Measurements from ENCODE around the gene BRI3. TPM values are rescaled to one million over a fixed set of nuclear protein-coding genes. Genes with fewer than 3 reads are reported as not detected.

Gene BRI3
- total RNA-seq, 2 donors from 2014 or later, result 29.0 to 44.9 TPM

DNA sequence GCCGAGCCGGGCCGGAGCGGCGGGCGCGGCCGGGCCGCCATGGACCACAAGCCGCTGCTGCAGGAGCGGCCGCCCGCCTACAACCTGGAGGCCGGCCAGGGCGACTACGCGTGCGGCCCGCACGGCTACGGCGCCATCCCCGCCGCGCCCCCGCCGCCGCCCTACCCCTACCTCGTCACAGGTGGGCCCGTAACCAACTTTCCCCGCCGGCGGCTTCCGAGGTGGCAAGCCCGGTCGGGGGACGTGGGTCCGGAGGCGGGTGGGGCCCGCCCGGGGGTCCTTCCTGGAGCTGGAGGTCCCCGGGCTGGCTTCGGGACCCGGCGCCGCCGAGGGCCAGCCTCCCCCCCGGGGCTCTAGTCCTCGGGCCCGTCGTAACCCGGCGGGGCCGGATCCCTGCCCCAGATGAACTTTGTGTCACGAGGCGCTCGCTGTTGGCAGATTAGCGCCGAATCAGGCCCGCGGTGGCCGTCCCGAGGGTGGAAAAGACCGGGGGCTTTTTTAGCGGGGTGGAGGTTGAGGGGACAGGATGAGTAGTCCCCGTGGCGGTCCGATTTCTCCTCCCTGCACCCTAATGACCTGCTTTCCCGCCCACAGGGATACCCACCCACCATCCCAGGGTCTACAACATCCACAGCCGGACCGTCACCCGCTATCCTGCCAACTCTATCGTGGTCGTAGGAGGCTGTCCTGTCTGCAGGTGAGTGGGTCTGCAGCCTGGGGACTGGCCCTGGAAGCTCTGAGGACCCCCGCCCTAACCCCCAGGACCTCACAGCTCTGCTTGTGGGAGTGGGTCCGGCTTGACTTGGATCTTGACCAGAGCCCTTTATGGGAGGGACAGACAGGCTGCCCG is 496 bp downstream of the BRI3 start:
- intact Hi-C loops (cut with DNase I), result no loop called here
- 2 to 4% methylated on average over 8 to 56 of the region's 77 CpGs for WGBS, 2 donors
- Histone ChIP-seq H3K36me3 (replicated peaks in 1 of 2; ENCODE audit: insufficient read depth in 1 of 2, low read depth in 2 of 2) (no peaks in the 10 kb centered on the region), H3K27me3 (no peaks in the 10 kb centered on the region), H3K27ac (peak overlapping the region; percentile 95 to 99 (median 97)), H3K9me3 (no peaks in the 10 kb centered on the region), H3K4me1 (peaks cover 78% of the 10 kb centered on the region), H3K4me3 (peak overlapping the region; percentile 79 to 87)
- DNase-seq, result peak; percentile 50 to 66 (median 61)
- TF ChIP-seq, protein P1, sequence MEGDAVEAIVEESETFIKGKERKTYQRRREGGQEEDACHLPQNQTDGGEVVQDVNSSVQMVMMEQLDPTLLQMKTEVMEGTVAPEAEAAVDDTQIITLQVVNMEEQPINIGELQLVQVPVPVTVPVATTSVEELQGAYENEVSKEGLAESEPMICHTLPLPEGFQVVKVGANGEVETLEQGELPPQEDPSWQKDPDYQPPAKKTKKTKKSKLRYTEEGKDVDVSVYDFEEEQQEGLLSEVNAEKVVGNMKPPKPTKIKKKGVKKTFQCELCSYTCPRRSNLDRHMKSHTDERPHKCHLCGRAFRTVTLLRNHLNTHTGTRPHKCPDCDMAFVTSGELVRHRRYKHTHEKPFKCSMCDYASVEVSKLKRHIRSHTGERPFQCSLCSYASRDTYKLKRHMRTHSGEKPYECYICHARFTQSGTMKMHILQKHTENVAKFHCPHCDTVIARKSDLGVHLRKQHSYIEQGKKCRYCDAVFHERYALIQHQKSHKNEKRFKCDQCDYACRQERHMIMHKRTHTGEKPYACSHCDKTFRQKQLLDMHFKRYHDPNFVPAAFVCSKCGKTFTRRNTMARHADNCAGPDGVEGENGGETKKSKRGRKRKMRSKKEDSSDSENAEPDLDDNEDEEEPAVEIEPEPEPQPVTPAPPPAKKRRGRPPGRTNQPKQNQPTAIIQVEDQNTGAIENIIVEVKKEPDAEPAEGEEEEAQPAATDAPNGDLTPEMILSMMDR (IDR thresholded peaks at IDR 0.05), result no peak
- TF ChIP-seq POLR2A (IDR thresholded peaks at IDR 0.05), result peak in 2 of 3 donors; percentile 16 to 29
- ATAC-seq, result peak; percentile 29

DNA sequence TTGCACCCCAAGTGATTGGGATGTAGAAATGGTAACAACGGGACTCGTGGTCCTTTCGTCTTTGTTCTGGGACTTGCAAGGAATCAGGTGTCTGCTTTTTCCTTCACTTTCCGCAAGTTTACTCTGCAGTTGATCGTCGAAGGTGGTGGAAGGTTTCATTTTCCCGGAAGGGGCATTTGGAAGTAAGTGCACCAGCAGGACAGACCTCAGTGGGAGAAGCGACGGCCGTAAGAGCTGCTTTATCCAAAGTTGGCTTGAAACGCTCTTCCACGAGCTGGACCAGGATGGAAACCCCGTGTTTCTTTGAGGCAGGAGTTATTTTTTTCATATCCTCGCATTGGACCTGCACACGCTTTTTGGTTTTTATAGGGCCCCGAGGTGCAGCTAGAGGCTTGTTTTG is 1.2 kb downstream of the BRI3 start:
- Histone ChIP-seq H3K9me3 (no peaks in the 10 kb centered on the region), H3K4me3 (peak overlapping the region; percentile 79 to 87), H3K27ac (peak overlapping the region; percentile 95 to 99 (median 97)), H3K36me3 (replicated peaks in 1 of 2; ENCODE audit: insufficient read depth in 1 of 2, low read depth in 2 of 2) (no peaks in the 10 kb centered on the region), H3K4me1 (peaks cover 79% of the 10 kb centered on the region), H3K27me3 (no peaks in the 10 kb centered on the region)
- DNase-seq (no peak), ATAC-seq (no peak)
- intact Hi-C loops (cut with DNase I), result no loop called here
- 8 to 17% methylated on average over 11 to 16 of the region's 16 CpGs for WGBS, 2 donors
- TF ChIP-seq POLR2A (IDR thresholded peaks at IDR 0.05), result no peak
- TF ChIP-seq, protein P1 (IDR thresholded peaks at IDR 0.05), result no peak

DNA sequence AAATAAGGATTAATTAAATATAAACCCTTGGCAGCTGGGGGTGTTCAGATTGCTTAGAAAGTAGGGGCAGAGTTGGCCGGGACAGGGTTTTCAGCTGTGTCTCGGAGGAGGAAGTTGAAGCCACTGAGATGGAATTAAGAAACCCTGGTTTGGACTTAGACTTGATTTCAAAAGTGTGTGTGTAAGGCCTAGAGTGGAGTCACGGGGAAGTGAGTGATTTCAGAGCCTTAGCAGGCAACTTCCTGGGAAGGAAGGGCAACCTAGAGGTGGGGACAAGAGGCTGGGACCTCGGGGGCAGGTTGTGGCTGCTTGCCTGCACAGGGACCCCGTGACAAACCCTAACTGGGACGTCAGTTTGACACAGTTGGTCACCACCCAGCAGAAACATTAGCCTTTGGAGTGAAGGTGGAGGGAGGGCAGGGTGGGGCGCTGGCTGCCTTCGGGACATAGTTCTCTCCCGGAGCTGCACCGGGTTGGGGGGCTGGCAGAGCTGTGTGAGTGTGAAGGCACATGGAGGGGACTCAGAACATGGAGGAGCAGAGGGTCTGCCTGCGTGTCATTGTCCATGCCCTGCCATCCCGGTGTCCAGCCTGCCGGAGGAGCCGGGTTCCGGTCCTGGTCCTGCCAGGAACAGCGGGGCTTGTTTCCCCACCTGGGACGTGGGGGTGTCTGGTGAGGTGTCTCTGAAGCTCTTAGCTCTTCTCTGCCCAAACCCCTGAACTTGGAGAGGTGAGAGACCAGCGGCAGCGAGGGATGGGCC is 1.8 kb downstream of the BRI3 start:
- DNase-seq (peak in 3 of 4 donors; percentile 41 to 68 (median 47)), ATAC-seq (no peak)
- H3K27ac ChIP-seq, result peak overlapping the region; percentile 90 to 99 (median 96)
- 28 to 35% methylated on average over 17 to 19 of the region's 19 CpGs for WGBS, 2 donors
- no peaks in the 10 kb centered on the region for H3K27me3 ChIP-seq
- peak overlapping the region in 1 of 2 donors; percentile 79 for H3K4me3 ChIP-seq
- no peaks in the 10 kb centered on the region for H3K9me3 ChIP-seq
- TF ChIP-seq, protein P1 (IDR thresholded peaks at IDR 0.05), result no peak
- TF ChIP-seq POLR2A (IDR thresholded peaks at IDR 0.05), result peak in 2 of 3 donors; percentile 50 to 73
- peaks cover 85% of the 10 kb centered on the region for H3K4me1 ChIP-seq
- intact Hi-C loops (cut with DNase I), result no loop called here
- H3K36me3 ChIP-seq (replicated peaks in 1 of 2; ENCODE audit: insufficient read depth in 1 of 2, low read depth in 2 of 2), result no peaks in the 10 kb centered on the region

DNA sequence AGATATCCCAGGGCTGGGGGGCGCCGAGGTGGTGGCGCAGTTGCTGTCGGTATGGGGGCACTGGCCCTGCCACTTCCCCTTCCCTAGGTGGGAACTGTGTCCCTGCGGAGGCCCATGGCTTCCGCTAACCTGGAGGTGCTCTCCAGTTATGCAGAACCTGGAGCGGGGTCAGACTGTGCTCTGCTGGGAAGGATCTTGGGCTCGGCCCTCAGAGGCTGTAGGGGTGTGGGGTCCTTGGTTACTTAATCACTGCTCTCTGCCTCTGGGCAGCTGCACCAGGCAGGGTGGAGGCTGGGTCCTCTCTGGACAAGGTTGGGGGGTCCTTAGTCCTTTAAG is 2.4 kb downstream of the BRI3 start:
- Histone ChIP-seq H3K4me1 (peaks cover 85% of the 10 kb centered on the region), H3K27me3 (no peaks in the 10 kb centered on the region), H3K4me3 (peak overlapping the region in 1 of 2 donors; percentile 6), H3K36me3 (replicated peaks in 1 of 2; ENCODE audit: insufficient read depth in 1 of 2, low read depth in 2 of 2) (no peaks in the 10 kb centered on the region), H3K9me3 (no peaks in the 10 kb centered on the region), H3K27ac (peak overlapping the region; percentile 90 to 99 (median 96))
- intact Hi-C loops (cut with DNase I), result no loop called here
- no peak for DNase-seq
- TF ChIP-seq, protein P1 (IDR thresholded peaks at IDR 0.05), result no peak
- TF ChIP-seq POLR2A (IDR thresholded peaks at IDR 0.05), result no peak
- ATAC-seq, result no peak
- WGBS, 2 donors, result 33 to 45% methylated on average over 3 to 8 of the region's 8 CpGs
